Ovary (tissue), 9 donors: ENCODE results near the gene SLC1A7. TPM values are rescaled to one million over a fixed set of nuclear protein-coding genes. Genes with fewer than 3 reads are reported as not detected.

Experiments
- DNase-seq, 5 donors: peaks; one replicate each; pipeline ENCODE4 v3.0.0-alpha.2; 2019 to 2020
- H3K27ac ChIP-seq, 2 donors: fragments of 200-600 bp; one replicate each; pipeline versions ENCODE4 v1.5.1 to v1.8.0; 2019 to 2022
- H3K27me3 ChIP-seq: fragments of 200-600 bp; one replicate; pipeline ENCODE4 v1.8.0; 2022
- H3K36me3 ChIP-seq: fragments of 200-600 bp; sonication (generic); one replicate; pipeline ENCODE4 v1.5.1; 2019
- H3K4me1 ChIP-seq: one replicate; pipeline ENCODE4 v1.8.1; 2013; ENCODE audit warnings: mild to moderate bottlenecking, moderate library complexity; ENCODE audit not compliant: insufficient read depth
- H3K4me3 ChIP-seq: fragments of 200-600 bp; sonication (generic); one replicate; pipeline ENCODE4 v1.5.1; 2017
- H3K9me3 ChIP-seq, 2 donors: fragments of 200-600 bp in 1 of 2; sonication (generic) in 1 of 2; one replicate each; pipeline versions ENCODE4 v1.5.1 to v1.8.1; 2013 to 2019; ENCODE audit warnings: mild to moderate bottlenecking in 1 of 2, moderate library complexity in 1 of 2
- CTCF ChIP-seq, 3 donors: fragments of 450-650 bp in 2 of 3; fragments of 200-600 bp in 1 of 3; IDR thresholded peaks; one replicate each; pipeline versions ENCODE4 v1.5.1 to v1.8.0; 2016 to 2022; ENCODE audit warnings: antibody characterized with exemption in 3 of 3, mild to moderate bottlenecking in 1 of 3
- EP300 ChIP-seq: sonication (generic); formaldehyde crosslinking; IDR thresholded peaks from one replicate; pipeline ENCODE4 v1.6.1; 2017; ENCODE audit warnings: antibody characterized with exemption
- POLR2A ChIP-seq: fragments of 450-650 bp; IDR thresholded peaks from one replicate; pipeline ENCODE4 v1.6.1; 2017; ENCODE audit warnings: antibody characterized with exemption, mild to moderate bottlenecking, moderate library complexity
- WGBS, 3 donors: extraction: QIAGEN DNeasy Blood & Tissue Kit in 1 of 3; methylation state at CpG; one replicate each; pipeline versions ENCODE4 v1.1.5 to v1.1.7; 2013 to 2017; 5-methylcytosine and 5-hydroxymethylcytosine counted together
- intact Hi-C, 4 donors: fragments of 100-400 bp; cut with DNase I; formaldehyde crosslinking; loops; one replicate each; pipeline versions ENCODE4 v1.11.0 to v1.15.1; 2022 to 2023
- polyA plus RNA-seq, 2 donors: library from polyadenylated mRNA; stranded (reverse); fragments of 200-250 nt in 1 of 2; fragments of 350-450 nt in 1 of 2; fragmentation: Illumina TruSeq in 1 of 2; extraction: RNeasy Lipid Tissue Mini Kit (QIAGEN cat#74804) in 1 of 2; gene quantifications; one replicate each; pipeline ENCODE4 v1.2.3, GENCODE V29; 2013 to 2014
- total RNA-seq, 7 donors: library from RNA; depleted of rRNA in 2 of 7; stranded (reverse); fragments of >200 nt in 2 of 7; fragmentation: NEBNext Ultra II Directional in 3 of 7; extraction: Animal tissue kit (Norgen Biotek cat#: 25700) in 3 of 7; gene quantifications; one replicate each; pipeline versions ENCODE4 v1.1.0 to v1.2.4, GENCODE V29; 2016 to 2023
- donor health status: DM: no; HTN: no; CAD: no; lungs with moderate emphysema.
- donor health status: DM: no; HTN: no; CAD: no.
- donor health status: Bipolar disorder and iron deficiency.
- donor health status: DM: yes; HTN: yes; CAD: no.
- donor health status: DM: no; HTN: no; CAD: no.
- donor health status: DM: yes; HTN: yes; CAD: no.

Gene SLC1A7
- total and polyA plus RNA-seq, 9 donors, result 0.25 to 0.28 TPM; not detected in 7

DNA sequence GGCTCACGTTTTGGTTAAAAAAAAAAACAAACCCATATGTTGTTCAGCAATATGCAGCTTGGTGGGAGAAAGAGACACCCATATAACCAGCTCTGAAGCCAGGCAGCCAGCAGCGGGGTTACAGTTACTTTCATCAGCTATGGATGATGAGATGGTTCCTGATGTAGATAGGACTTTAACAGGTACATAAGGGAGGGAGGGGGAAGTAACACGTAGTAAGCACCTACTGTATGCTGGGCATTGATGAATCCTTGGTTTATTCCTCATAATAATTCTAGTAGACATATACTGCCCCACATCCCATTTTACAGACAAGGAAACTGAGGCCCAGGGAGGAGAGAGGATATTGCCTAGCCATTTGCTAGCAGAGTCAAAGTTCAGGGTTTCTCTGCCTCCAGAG is 2.0 kb downstream of the SLC1A7 start:
- TF ChIP-seq POLR2A (no peak), CTCF (IDR thresholded peaks at IDR 0.05) (no peak), EP300 (no peak)
- peak overlapping the region; percentile 25 to 45 for H3K27ac ChIP-seq
- peaks cover 17% of the 10 kb centered on the region for H3K4me1 ChIP-seq
- intact Hi-C loops, result no loop called here
- H3K27me3 ChIP-seq, result no peaks in the 10 kb centered on the region
- no peaks in the 10 kb centered on the region for H3K36me3 ChIP-seq
- DNase-seq, result peak in 1 of 5 donors; percentile 6
- WGBS, 3 donors, result 46 to 51% (median 46%) methylated on average over 3 of the region's 3 CpGs
- H3K4me3 ChIP-seq, result no peak overlapping the region
- no peaks in the 10 kb centered on the region for H3K9me3 ChIP-seq

GRCh38 chr1:53139951-53140361 is 2.5 kb downstream of the SLC1A7 start:
- peak overlapping the region in 1 of 2 donors; percentile 45 for H3K27ac ChIP-seq

GRCh38 chr1:53138991-53139884 is 3.2 kb downstream of the SLC1A7 start:
- peak overlapping the region in 1 of 2 donors; percentile 29 for H3K27ac ChIP-seq

More at GRCh38 chr1:53139951-53140361, 2.5 kb downstream of the SLC1A7 start:
- H3K9me3 ChIP-seq, result no peaks in the 10 kb centered on the region
- intact Hi-C loops, result no loop called here
- no peak for DNase-seq
- H3K27me3 ChIP-seq, result no peaks in the 10 kb centered on the region
- H3K4me3 ChIP-seq, result no peak overlapping the region
- no peaks in the 10 kb centered on the region for H3K36me3 ChIP-seq
- no peak for TF ChIP-seq POLR2A
- TF ChIP-seq EP300, result no peak
- TF ChIP-seq CTCF (IDR thresholded peaks at IDR 0.05), result no peak
- peaks cover 20% of the 10 kb centered on the region for H3K4me1 ChIP-seq

GRCh38 chr1:53137729-53138128 is 4.7 kb downstream of the SLC1A7 start:
- no peak overlapping the region for H3K4me3 ChIP-seq
- TF ChIP-seq EP300 (no peak), CTCF (IDR thresholded peaks at IDR 0.05) (no peak), POLR2A (no peak)
- WGBS, 3 donors, result 82 to 93% (median 93%) methylated on average over 1 of the region's 1 CpG
- no peaks in the 10 kb centered on the region for H3K27me3 ChIP-seq
- no peak for DNase-seq
- intact Hi-C loops, result no loop called here
- H3K36me3 ChIP-seq, result no peaks in the 10 kb centered on the region
- no peak overlapping the region for H3K27ac ChIP-seq
- H3K4me1 ChIP-seq, result peaks cover 21% of the 10 kb centered on the region
- no peaks in the 10 kb centered on the region for H3K9me3 ChIP-seq

More at GRCh38 chr1:53138991-53139884, 3.2 kb downstream of the SLC1A7 start:
- DNase-seq, result peak in 1 of 5 donors; percentile 14
- TF ChIP-seq CTCF (IDR thresholded peaks at IDR 0.05) (no peak), EP300 (no peak), POLR2A (no peak)
- 85 to 89% (median 86%) methylated on average over 8 of the region's 8 CpGs for WGBS, 3 donors
- H3K4me3 ChIP-seq, result no peak overlapping the region
- no peaks in the 10 kb centered on the region for H3K27me3 ChIP-seq
- no peaks in the 10 kb centered on the region for H3K36me3 ChIP-seq
- intact Hi-C loops, result no loop called here
- H3K9me3 ChIP-seq, result no peaks in the 10 kb centered on the region
- peaks cover 21% of the 10 kb centered on the region for H3K4me1 ChIP-seq
